GM21528 (cell line): ENCODE results near the gene A3GALT2.

Experiments used
- ATAC-seq: cut with Tn5 transposase; IDR thresholded peaks from one replicate; pipeline ENCODE4 v1.9.1; 2021; ENCODE audit warnings: mild to moderate bottlenecking, moderate library complexity; ENCODE audit not compliant: unreplicated experiment, low FRiP score

A3GALT2 gene

GRCh38 chr1:33275195-33275594, 45.7 kb downstream of the A3GALT2 start:
- ATAC-seq, result no peak

- ATAC-seq, result no peak
These were observed 46.5 kb downstream of the A3GALT2 start for GRCh38 chr1:33274446-33274845.

GRCh38 chr1:33273961-33274371, 46.9 kb downstream of the A3GALT2 start:
- no peak for ATAC-seq

- ATAC-seq, result no peak
These were observed 47.5 kb downstream of the A3GALT2 start for GRCh38 chr1:33273406-33273805.

- no peak for ATAC-seq
These were observed 48.0 kb downstream of the A3GALT2 start for GRCh38 chr1:33272930-33273329.

GRCh38 chr1:33272509-33272908, 48.4 kb downstream of the A3GALT2 start:
- ATAC-seq, result no peak

GRCh38 chr1:33271666-33272505, 49.0 kb downstream of the A3GALT2 start:
- ATAC-seq, result no peak

GRCh38 chr1:33270808-33271465, 50.0 kb downstream of the A3GALT2 start:
- ATAC-seq, result no peak

GRCh38 chr1:33270379-33270778, 50.5 kb downstream of the A3GALT2 start:
- no peak for ATAC-seq

GRCh38 chr1:33269621-33270020, 51.3 kb downstream of the A3GALT2 start:
- ATAC-seq, result no peak

GRCh38 chr1:33268927-33269610, 51.8 kb downstream of the A3GALT2 start:
- no peak for ATAC-seq

GRCh38 chr1:33268457-33268856, 52.4 kb downstream of the A3GALT2 start:
- ATAC-seq, result no peak

- ATAC-seq, result no peak
These were observed 53.3 kb downstream of the A3GALT2 start for GRCh38 chr1:33267468-33268205.

- ATAC-seq, result no peak
These were observed 54.1 kb downstream of the A3GALT2 start for GRCh38 chr1:33266766-33267165.

GRCh38 chr1:33265780-33266605, 54.9 kb downstream of the A3GALT2 start:
- ATAC-seq, result no peak

GRCh38 chr1:33263890-33264504, 56.9 kb downstream of the A3GALT2 start:
- no peak for ATAC-seq

GRCh38 chr1:33261344-33261743, 59.6 kb downstream of the A3GALT2 start:
- ATAC-seq, result no peak

- ATAC-seq, result no peak
These were observed 60.5 kb downstream of the A3GALT2 start for GRCh38 chr1:33260439-33260838.

GRCh38 chr1:33259879-33260278, 61.0 kb downstream of the A3GALT2 start:
- no peak for ATAC-seq
